ENCODE measurements around the gene LRRTM4.
"Not testable (repeated sequence)": the region's sequence is repeated elsewhere in the genome, so short reads cannot be mapped to it uniquely, and the experiment has no call there.

The LRRTM4 gene

GRCh38 chr2:76737607-76738006 is 784.6 kb downstream of the LRRTM4 start:
- no peak for DNase-seq (ENCODE audit: low read depth)

- no peak for DNase-seq (ENCODE audit: low read depth)
Observed at GRCh38 chr2:76733736-76734135, 788.4 kb downstream of the LRRTM4 start.

DNA sequence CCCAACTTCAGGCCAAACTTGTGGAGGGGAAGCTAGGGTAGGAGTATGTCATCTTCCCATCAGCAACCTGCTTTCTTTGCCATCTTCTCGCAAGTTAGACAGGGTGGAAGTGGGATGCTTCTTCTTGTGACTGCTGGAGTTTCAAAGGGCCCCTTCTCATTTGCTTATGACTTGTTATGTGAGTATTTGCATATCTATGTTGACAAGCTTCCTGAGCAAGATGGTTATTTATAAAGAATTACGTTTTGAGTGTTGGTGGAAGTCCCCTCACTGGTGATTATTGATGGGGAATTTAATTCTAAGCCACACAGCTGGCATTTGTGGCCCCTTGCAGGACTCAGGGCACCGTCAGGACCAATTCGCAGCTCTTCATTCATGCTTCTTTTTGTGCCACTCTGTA is 791.0 kb downstream of the LRRTM4 start:
- no peak for DNase-seq (ENCODE audit: low read depth)

- no peak for DNase-seq (ENCODE audit: low read depth)
Observed at GRCh38 chr2:76730021-76730420, 792.2 kb downstream of the LRRTM4 start.

- DNase-seq (ENCODE audit: low read depth), result no peak
Observed at GRCh38 chr2:76721226-76721625, 801.0 kb downstream of the LRRTM4 start.

DNA sequence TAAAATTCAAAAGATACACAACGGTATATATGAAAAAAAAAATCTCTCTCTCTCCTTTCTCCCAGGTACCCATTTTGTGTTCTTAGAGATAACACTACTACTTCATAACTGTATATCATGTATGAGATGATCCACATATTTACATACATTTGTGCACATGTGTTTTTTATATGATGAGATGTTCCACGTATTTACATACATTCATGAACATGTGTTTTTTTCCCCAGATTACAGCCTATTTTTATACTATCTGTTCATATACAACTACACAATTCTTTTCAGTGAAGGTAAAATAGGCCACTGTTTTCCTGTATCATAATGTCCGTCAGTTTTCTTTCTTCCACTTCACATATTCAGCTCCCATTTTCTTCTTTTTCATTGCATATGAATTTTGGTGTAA is 808.9 kb downstream of the LRRTM4 start:
- no peak for DNase-seq (ENCODE audit: low read depth)

DNA sequence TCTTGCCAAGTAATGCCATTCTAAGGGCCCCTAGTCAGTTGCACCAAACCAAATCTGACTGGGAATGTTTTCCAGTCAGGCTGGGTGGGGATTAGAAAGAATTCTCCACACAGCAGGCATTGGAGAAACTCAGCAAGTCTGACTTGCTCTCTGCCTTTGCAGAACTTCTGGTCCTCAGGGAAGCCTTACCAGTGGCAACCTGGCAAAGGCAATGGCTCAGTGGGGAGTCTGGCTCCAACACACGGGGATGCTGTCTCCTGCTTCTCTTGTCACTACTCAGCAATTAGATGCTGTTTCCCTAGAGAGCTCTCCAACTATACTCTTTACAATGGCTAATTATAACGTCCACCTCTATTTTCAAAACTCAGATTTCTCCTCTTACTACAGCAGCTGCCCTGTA is 810.7 kb downstream of the LRRTM4 start:
- DNase-seq (ENCODE audit: low read depth), result no peak

DNA sequence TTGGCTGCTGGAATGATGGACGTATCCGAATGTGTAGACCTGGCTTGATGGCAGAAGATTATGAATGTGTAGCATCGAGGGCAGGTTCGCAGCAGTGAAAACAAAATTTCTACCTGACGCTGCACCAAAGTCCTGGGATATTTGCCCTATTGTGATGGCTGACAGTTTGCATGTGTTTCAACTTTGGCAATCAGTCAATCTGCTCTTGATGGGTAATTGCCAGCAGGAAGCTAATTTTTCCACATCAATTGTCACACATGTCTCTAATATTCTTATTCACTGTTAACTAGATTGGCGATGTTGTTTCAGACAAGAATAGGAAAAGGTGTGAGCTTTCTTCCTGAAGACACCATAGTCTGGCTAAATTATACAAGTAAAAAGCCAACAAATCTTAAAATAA is 821.3 kb downstream of the LRRTM4 start:
- DNase-seq (ENCODE audit: low read depth), result no peak

DNA sequence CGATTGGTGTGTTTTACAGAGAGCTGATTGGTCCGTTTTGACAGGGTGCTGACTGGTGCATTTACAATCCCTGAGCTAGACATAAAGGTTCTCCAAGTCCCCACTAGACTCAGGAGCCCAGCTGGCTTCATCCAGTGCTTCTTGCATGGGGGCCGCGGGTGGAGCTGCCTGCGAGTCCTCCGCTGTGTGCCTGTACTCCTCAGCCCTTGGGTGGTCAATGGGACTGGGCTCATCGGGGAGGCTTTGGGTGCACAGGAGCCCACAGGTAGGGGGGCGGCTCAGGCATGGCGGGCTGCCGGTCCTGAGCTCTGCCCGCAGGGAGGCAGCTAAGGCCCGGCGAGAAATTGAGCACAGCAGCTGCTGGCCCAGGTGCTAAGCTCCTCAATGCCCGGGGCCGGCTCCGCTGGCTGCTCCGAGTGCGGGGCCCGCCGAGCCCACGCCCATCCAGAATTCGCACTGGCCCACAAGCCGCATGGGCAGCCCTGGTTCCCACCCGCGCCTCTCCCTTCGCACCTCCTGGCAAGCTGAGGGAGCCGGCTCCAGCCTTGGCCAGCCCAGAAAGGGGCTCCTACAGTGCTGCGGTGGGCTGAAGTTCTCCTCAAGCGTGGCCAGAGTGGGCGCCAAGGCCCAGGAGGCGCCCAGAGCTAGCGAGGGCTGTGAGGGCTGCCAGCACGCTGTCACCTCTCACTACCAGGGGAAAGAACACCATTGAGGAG is 824.0 kb downstream of the LRRTM4 start:
- DNase-seq (ENCODE audit: low read depth), result not testable (repeated sequence)

All from activated T-helper 9 cell treated with anti-CD3 and anti-CD28 coated beads, Interleukin-2, amount 50 U/mL, for 16 hours (primary cell).